Activated T-cell treated with anti-CD3 and anti-CD28 coated beads, Interleukin-2, amount 50 U/mL, for 72 hours (primary cell): ENCODE results near the gene IL37. TPM values are rescaled to one million over a fixed set of nuclear protein-coding genes. Genes with fewer than 3 reads are reported as not detected.
"Not testable (repeated sequence)": the region's sequence is repeated elsewhere in the genome, so short reads cannot be mapped to it uniquely, and the experiment has no call there.

Experiments used
- ATAC-seq, 2 donors: fragments of 150-1000 bp; cut with Tn5 transposase; replicated peaks in 1 of 2; 2 replicates each; pipeline ENCODE4 v1.10.0; 2021; ENCODE audit warnings: moderate library complexity in 2 of 2, mild to moderate bottlenecking in 1 of 2
- DNase-seq, 2 donors: peaks; one replicate each; pipeline ENCODE4 v3.0.0; 2021 to 2022; ENCODE audit warnings: mixed read lengths in 1 of 2
- H3K27ac Mint-ChIP-seq: one replicate; pipeline ENCODE4 v1.8.0; 2022; ENCODE audit warnings: mild to moderate bottlenecking, moderate library complexity, mixed read lengths
- H3K27me3 Mint-ChIP-seq: one replicate; pipeline ENCODE4 v1.8.0; 2022; ENCODE audit warnings: low read depth, mixed read lengths
- H3K36me3 Mint-ChIP-seq, 2 donors: one replicate each; pipeline ENCODE4 v1.8.0; 2022; ENCODE audit warnings: mixed read lengths in 2 of 2, mild to moderate bottlenecking in 1 of 2; ENCODE audit not compliant: insufficient read depth in 2 of 2
- H3K4me1 Mint-ChIP-seq: one replicate; pipeline ENCODE4 v1.8.0; 2022; ENCODE audit warnings: low read depth, mixed read lengths
- H3K4me3 Mint-ChIP-seq, 2 donors: one replicate each; pipeline ENCODE4 v1.8.0; 2022; ENCODE audit warnings: mild to moderate bottlenecking in 2 of 2, mixed read lengths in 2 of 2, moderate library complexity in 2 of 2
- H3K9me3 Mint-ChIP-seq, 2 donors: one replicate each; pipeline ENCODE4 v1.8.0; 2022; ENCODE audit warnings: mixed read lengths in 2 of 2
- total RNA-seq, 2 donors: library from RNA; stranded (reverse); gene quantifications; one replicate each; pipeline ENCODE4 v1.2.3, GENCODE V29; 2022

Gene IL37
- total RNA-seq, 2 donors from 2014 or later: not detected

GRCh38 chr2:112901431-112902065, 9.4 kb upstream of the IL37 start:
- H3K9me3 Mint-ChIP-seq, ATAC-seq, H3K4me3 Mint-ChIP-seq, DNase-seq, H3K27ac Mint-ChIP-seq, H3K4me1 Mint-ChIP-seq, H3K36me3 Mint-ChIP-seq: not testable (repeated sequence)
- H3K27me3 Mint-ChIP-seq: peaks cover 18% of the 10 kb centered on the region

DNA sequence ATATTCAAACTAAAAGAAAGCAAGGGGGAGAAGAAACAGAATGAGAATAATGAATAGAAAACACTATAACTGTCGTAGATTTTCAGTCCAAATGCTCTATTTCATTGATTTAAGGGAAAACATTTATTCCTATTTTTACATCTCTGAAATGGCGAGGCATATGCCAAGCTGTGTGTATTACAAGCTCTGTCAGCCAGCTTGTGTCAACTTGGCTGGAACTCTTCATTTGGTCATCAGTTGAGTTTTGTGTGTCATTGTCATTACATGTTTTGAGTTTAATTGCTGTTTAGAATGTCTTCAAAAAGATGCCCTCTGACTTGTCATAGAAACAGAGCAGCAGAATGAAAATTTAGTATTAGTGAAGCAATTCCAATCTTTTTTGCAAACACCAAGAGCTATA, 8.1 kb upstream of the IL37 start:
- no peak for ATAC-seq
- H3K4me3 Mint-ChIP-seq: no peak overlapping the region
- no peaks in the 10 kb centered on the region for H3K36me3 Mint-ChIP-seq
- H3K4me1 Mint-ChIP-seq: no peaks in the 10 kb centered on the region
- H3K27me3 Mint-ChIP-seq: peaks cover 13% of the 10 kb centered on the region
- no peak for DNase-seq
- H3K9me3 Mint-ChIP-seq: no peaks in the 10 kb centered on the region
- no peak overlapping the region for H3K27ac Mint-ChIP-seq

DNA sequence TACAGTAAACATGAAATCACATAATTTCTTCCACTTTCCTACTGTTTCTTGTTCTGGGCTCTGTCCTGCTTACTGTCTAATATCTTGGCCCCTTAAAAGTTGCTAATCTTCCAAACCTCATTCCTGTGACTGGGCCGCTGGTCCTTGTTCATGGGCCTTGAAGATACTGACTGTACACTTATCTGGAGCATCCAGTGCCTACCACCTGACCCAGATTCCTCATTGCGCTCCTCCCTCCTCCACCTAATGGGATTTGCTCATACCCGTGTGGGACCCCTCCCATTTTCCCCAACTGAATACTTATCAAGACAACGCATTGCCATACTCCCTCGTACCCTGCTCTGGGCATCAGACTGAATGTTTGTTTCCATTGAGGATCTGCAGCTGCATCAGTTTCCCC, 6.1 kb upstream of the IL37 start:
- H3K4me3 Mint-ChIP-seq: no peak overlapping the region
- peaks cover 2% of the 10 kb centered on the region for H3K27me3 Mint-ChIP-seq
- no peak for DNase-seq
- no peaks in the 10 kb centered on the region for H3K36me3 Mint-ChIP-seq
- no peaks in the 10 kb centered on the region for H3K9me3 Mint-ChIP-seq
- no peaks in the 10 kb centered on the region for H3K4me1 Mint-ChIP-seq
- ATAC-seq: no peak
- no peak overlapping the region for H3K27ac Mint-ChIP-seq

- Mint-ChIP-seq H3K27ac (no peak overlapping the region), H3K9me3 (no peaks in the 10 kb centered on the region), H3K27me3 (no peaks in the 10 kb centered on the region), H3K4me1 (no peaks in the 10 kb centered on the region), H3K36me3 (no peaks in the 10 kb centered on the region), H3K4me3 (no peak overlapping the region)
- ATAC-seq: no peak
- no peak for DNase-seq
Measured at GRCh38 chr2:112906276-112906675, 4.7 kb upstream of the IL37 start.

DNA sequence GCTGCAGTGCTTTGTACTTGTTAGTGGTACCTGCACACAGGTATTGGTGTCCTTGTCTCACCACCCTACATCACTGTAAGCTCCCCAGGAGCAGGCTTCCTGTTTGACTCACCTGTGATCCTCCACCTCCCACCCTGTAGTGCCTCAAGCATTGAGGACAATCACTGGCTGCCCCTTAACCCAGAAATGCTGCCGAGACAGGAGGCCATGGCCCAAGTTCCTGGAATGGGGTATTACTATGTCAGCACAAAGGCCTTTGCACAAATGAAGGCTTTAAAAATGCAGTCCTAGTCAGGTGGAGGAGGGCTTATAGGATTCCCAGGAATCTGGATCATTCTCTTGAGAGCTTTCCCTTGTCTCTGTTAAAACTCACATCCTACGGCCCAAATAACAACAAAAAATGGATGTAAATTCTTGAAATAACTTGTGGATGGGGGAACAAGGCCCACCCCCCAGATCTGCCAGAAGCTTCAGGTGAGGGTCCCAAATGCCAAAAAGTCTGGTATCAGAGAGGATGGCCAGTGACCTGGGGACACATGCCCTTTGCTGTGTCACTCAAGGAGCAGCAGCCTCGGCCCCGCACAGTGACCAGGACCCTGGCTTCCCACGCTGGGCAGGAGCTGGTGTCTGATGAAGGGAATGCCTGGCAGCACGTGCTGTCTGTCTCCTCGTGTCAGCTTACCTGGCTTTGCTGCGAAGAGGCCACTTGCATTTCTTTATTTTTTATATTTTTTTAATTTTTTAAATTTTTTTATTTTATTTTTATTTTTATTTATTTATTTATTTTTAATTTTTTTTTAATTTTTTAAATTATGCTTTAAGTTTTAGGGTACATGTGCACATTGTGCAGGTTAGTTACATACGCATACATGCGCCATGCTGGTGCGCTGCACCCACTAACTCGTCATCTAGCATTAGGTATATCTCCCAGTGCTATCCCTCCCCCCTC, 3.7 kb upstream of the IL37 start:
- no peak for DNase-seq
- Mint-ChIP-seq H3K9me3 (no peaks in the 10 kb centered on the region), H3K27me3 (no peaks in the 10 kb centered on the region), H3K4me1 (no peaks in the 10 kb centered on the region), H3K27ac (no peak overlapping the region), H3K36me3 (no peaks in the 10 kb centered on the region), H3K4me3 (no peak overlapping the region)
- no peak for ATAC-seq

GRCh38 chr2:112908559-112908958, 2.4 kb upstream of the IL37 start:
- not testable (repeated sequence) for H3K27ac Mint-ChIP-seq, H3K4me1 Mint-ChIP-seq, ATAC-seq, DNase-seq, H3K9me3 Mint-ChIP-seq, H3K27me3 Mint-ChIP-seq, H3K4me3 Mint-ChIP-seq, H3K36me3 Mint-ChIP-seq

- no peak for DNase-seq
- Mint-ChIP-seq H3K27me3 (no peaks in the 10 kb centered on the region), H3K9me3 (no peaks in the 10 kb centered on the region), H3K4me3 (no peak overlapping the region), H3K27ac (no peak overlapping the region), H3K4me1 (peaks cover 7% of the 10 kb centered on the region), H3K36me3 (no peaks in the 10 kb centered on the region)
- ATAC-seq: no peak
Measured at GRCh38 chr2:112910219-112910618, 746 bp upstream of the IL37 start.

DNA sequence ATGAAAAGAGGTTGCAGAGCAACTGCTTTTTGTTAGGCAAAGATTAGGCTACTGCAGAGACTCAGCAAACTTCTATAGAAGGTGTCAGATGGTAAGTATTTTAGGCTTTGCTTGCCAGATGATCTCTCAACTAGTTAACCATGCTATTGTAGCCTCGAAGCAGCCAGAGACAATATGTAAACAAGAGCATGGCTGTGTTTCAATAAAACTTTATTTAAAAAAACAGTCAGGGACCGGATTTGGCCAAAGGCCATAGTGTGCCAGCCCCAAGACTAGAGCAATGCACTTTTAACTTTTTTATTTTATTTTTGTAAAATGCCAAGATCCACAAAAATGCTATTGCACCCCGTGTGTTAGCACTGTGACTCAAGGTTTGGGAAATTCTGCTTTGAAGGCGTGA, 1.4 kb downstream of the IL37 start:
- ATAC-seq (no peak), DNase-seq (no peak)
- Mint-ChIP-seq H3K4me3 (no peak overlapping the region), H3K9me3 (no peaks in the 10 kb centered on the region), H3K36me3 (no peaks in the 10 kb centered on the region), H3K4me1 (peaks cover 28% of the 10 kb centered on the region), H3K27ac (no peak overlapping the region), H3K27me3 (no peaks in the 10 kb centered on the region)

GRCh38 chr2:112915300-112916144, 4.6 kb downstream of the IL37 start:
- ATAC-seq: peak; percentile 34 to 40
- H3K9me3 Mint-ChIP-seq: peaks cover 0 to 2% of the 10 kb centered on the region in 2 donors
- no peaks in the 10 kb centered on the region for H3K27me3 Mint-ChIP-seq
- peak overlapping the region; percentile 28 to 57 for H3K4me3 Mint-ChIP-seq
- H3K4me1 Mint-ChIP-seq: peaks cover 28% of the 10 kb centered on the region
- DNase-seq: peak in 1 of 2 donors; percentile 16
- H3K27ac Mint-ChIP-seq: no peak overlapping the region
- H3K36me3 Mint-ChIP-seq: peaks cover 0 to 2% of the 10 kb centered on the region in 2 donors

DNA sequence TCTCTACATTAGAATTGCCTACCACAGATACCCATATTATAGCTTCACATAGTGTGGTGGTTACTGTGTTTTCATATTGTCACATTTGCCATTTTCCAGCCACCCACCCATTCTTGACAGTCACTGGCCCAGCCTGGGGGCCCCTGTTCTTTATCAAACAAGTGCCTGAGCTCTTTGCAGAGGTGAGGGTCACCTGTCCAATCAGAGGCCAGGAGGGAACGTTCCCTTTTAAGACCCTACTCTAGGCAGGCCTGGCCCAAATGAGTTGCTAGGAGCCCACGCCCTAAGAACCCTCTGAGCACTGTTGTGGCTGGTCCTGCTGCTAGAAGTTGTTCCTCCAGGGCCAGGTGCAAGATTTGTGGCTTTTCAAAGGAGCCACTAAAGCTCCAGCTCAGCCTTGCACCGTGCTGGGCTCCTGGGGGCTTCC, 5.2 kb downstream of the IL37 start:
- Mint-ChIP-seq H3K36me3 (peaks cover 0 to 2% of the 10 kb centered on the region in 2 donors), H3K4me1 (peaks cover 32% of the 10 kb centered on the region), H3K27me3 (no peaks in the 10 kb centered on the region), H3K9me3 (peaks cover 0 to 2% of the 10 kb centered on the region in 2 donors), H3K4me3 (peak overlapping the region; percentile 55 to 57), H3K27ac (no peak overlapping the region)
- DNase-seq (peak; percentile 21 to 36), ATAC-seq (peak; percentile 65 to 67)

DNA sequence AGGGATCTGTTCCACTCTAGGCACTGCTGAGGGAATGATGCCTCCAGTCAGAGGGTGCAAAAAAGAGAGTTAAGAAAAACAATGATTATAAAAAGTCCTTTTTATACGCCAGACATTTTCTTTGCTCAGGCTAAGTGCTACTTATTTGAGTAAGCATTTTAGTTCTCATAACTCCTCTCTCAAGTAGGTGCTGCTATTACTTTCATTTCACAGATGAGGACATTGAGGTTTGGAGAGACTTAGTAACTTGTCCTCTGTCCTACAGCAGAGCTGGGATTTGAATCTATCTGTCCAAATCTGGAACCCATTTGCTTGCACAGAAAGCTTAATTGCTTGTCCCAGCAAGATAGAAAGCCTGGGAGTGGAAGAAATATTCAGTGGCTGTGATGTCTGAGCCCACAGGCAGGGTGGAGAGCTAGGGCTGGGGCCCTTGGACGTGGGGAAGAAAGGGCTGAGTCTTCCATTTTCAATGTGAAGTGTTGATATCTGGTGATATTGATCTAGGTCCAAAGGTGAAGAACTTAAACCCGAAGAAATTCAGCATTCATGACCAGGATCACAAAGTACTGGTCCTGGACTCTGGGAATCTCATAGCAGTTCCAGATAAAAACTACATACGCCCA, 5.8 kb downstream of the IL37 start:
- peaks cover 0 to 2% of the 10 kb centered on the region in 2 donors for H3K9me3 Mint-ChIP-seq
- H3K4me3 Mint-ChIP-seq: peak overlapping the region; percentile 55 to 57
- peaks cover 32% of the 10 kb centered on the region for H3K4me1 Mint-ChIP-seq
- H3K27ac Mint-ChIP-seq: peak overlapping the region; percentile 45
- peak; percentile 74 to 77 for ATAC-seq
- H3K36me3 Mint-ChIP-seq: peaks cover 0 to 2% of the 10 kb centered on the region in 2 donors
- DNase-seq: no peak
- no peaks in the 10 kb centered on the region for H3K27me3 Mint-ChIP-seq

GRCh38 chr2:112917856-112918255, 6.9 kb downstream of the IL37 start:
- H3K27me3 Mint-ChIP-seq: no peaks in the 10 kb centered on the region
- peaks cover 0 to 2% of the 10 kb centered on the region in 2 donors for H3K9me3 Mint-ChIP-seq
- no peak for DNase-seq
- H3K36me3 Mint-ChIP-seq: peaks cover 0 to 2% of the 10 kb centered on the region in 2 donors
- peaks cover 32% of the 10 kb centered on the region for H3K4me1 Mint-ChIP-seq
- no peak overlapping the region for H3K27ac Mint-ChIP-seq
- no peak for ATAC-seq
- no peak overlapping the region for H3K4me3 Mint-ChIP-seq
